ENCODE results near the gene DNAH10. TPM values are rescaled to one million over a fixed set of nuclear protein-coding genes. Genes with fewer than 3 reads are reported as not detected.

DNAH10 gene
- total RNA-seq, 1 donor from 2014 or later: not detected

DNA sequence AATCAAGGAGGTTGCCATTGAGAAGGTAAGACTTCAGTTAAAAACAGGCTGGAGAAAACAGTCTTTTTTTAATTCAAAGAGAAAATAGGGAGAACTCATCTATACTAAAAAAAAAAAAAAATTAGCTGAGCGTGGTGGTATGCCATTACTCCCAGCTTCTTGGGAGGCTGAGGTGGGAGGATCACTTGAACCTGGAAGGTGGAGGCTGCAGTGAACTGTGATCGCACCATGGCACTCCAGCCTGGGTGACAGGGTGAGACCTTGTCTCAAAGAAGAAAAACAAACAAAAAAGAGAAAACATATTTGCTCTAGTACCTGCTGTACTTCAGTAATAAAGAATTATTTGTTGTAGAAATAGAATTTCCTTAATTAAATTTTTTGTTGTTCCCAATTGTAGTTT is 68.6 kb downstream of the DNAH10 start:
- no peaks in the 10 kb centered on the region for H3K27me3 ChIP-seq (ENCODE audit: low read depth)
- H3K9me3 ChIP-seq (replicated peaks): peaks cover 43% of the 10 kb centered on the region
- H3K4me1 ChIP-seq: no peaks in the 10 kb centered on the region
- H3K27ac ChIP-seq (replicated peaks): no peak overlapping the region
- TF ChIP-seq CTCF (IDR thresholded peaks at IDR 0.05; ENCODE audit: borderline replicate concordance): no peak
- no peak overlapping the region for H3K4me3 ChIP-seq
- DNase-seq: no peak
- intact Hi-C loops (cut with micrococcal nuclease): no loop called here
- H3K36me3 ChIP-seq: no peaks in the 10 kb centered on the region

DNA sequence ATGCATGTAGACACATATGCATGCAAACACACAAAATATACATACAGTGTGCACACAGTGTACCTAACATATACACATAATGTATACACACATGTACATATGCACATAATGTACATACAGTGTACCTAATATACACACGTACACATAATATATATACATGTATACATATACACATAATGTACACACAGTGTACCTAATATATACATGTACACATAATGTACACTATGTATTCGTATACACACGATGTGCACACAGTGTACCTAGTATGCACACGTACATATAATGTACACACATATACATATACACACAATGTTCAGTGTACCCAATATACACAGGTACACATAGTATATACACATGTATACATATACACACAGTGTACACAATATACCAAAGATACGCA is 70.0 kb downstream of the DNAH10 start:
- H3K36me3 ChIP-seq: no peaks in the 10 kb centered on the region
- H3K4me1 ChIP-seq: no peaks in the 10 kb centered on the region
- no peak overlapping the region for H3K4me3 ChIP-seq
- intact Hi-C loops (cut with micrococcal nuclease): no loop called here
- DNase-seq: no peak
- peaks cover 43% of the 10 kb centered on the region for H3K9me3 ChIP-seq (replicated peaks)
- H3K27me3 ChIP-seq (ENCODE audit: low read depth): no peaks in the 10 kb centered on the region
- H3K27ac ChIP-seq (replicated peaks): no peak overlapping the region
- no peak for TF ChIP-seq CTCF (IDR thresholded peaks at IDR 0.05; ENCODE audit: borderline replicate concordance)

- intact Hi-C loops (cut with micrococcal nuclease): no loop called here
- no peak for TF ChIP-seq CTCF (IDR thresholded peaks at IDR 0.05; ENCODE audit: borderline replicate concordance)
- Histone ChIP-seq H3K4me1 (no peaks in the 10 kb centered on the region), H3K9me3 (replicated peaks) (peaks cover 27% of the 10 kb centered on the region), H3K4me3 (no peak overlapping the region), H3K36me3 (no peaks in the 10 kb centered on the region), H3K27me3 (ENCODE audit: low read depth) (peaks cover 14% of the 10 kb centered on the region), H3K27ac (replicated peaks) (no peak overlapping the region)
- no peak for DNase-seq
These were observed 71.7 kb downstream of the DNAH10 start for GRCh38 chr12:123833830-123834229.

DNA sequence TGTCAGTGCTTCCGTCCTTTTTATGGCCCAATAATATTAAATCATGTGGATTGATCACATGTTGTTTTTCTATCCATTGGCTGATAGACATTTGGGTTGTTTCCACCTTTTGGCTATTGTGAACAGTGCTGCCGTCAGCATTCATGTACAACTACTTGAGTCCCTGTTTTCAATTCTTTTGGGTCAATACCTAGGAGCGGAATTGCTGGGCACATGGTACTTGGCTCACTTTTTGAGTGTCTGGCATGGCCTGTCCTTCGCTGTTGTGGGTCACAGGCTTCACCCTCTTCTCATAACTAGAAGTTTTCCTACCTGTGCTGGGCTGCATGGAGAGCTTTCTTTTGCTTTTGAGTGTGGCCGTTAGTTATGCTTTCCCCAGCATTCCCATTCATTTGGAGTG is 72.7 kb downstream of the DNAH10 start:
- H3K9me3 ChIP-seq (replicated peaks): peaks cover 25% of the 10 kb centered on the region
- H3K27ac ChIP-seq (replicated peaks): no peak overlapping the region
- TF ChIP-seq CTCF (IDR thresholded peaks at IDR 0.05; ENCODE audit: borderline replicate concordance): no peak
- intact Hi-C loops (cut with micrococcal nuclease): no loop called here
- H3K36me3 ChIP-seq: no peaks in the 10 kb centered on the region
- H3K4me1 ChIP-seq: no peaks in the 10 kb centered on the region
- H3K4me3 ChIP-seq: no peak overlapping the region
- peaks cover 24% of the 10 kb centered on the region for H3K27me3 ChIP-seq (ENCODE audit: low read depth)
- DNase-seq: no peak

DNA sequence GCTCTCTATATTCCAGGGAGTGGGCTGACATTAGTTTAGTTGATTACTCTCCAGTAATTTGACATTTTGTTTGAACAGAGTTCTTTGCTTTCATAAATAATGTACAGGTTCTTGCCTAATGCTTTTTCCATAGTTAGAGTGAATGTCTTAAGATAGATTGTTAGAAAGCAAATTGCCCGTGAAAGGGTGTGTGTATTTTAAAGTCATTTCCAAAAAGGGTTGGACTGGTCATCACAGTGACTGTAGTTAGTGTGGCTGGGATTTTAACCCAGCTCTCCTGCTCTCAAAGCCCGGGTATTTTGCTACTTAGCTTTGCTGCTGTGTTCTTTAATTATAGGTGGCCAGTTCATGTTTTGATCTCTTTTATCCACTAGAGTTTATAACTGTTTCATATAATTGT is 74.2 kb downstream of the DNAH10 start:
- Histone ChIP-seq H3K4me1 (no peaks in the 10 kb centered on the region), H3K9me3 (replicated peaks) (peaks cover 25% of the 10 kb centered on the region), H3K4me3 (no peak overlapping the region), H3K36me3 (no peaks in the 10 kb centered on the region), H3K27me3 (ENCODE audit: low read depth) (peaks cover 36% of the 10 kb centered on the region), H3K27ac (replicated peaks) (no peak overlapping the region)
- no peak for TF ChIP-seq CTCF (IDR thresholded peaks at IDR 0.05; ENCODE audit: borderline replicate concordance)
- no peak for DNase-seq
- intact Hi-C loops (cut with micrococcal nuclease): no loop called here

DNA sequence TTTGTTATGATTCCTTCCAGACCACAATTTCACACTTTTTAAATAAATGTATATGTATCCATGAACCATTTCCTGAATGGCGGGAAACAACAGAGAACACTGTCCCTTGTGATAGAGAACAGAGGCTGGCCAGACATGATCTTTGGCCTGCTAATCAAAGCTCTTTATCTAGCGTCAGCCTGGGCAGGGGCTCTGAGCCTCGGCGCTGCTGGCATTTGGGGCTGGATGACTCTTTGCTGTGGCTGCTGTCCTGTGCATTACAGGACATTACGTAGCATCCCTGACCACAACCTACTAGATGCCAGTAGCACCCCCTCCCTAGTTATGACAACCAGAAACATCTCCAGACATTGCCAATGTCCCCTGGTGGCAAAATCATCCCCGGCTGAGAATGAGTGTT is 77.7 kb downstream of the DNAH10 start:
- no peak for TF ChIP-seq CTCF (IDR thresholded peaks at IDR 0.05; ENCODE audit: borderline replicate concordance)
- H3K4me1 ChIP-seq: no peaks in the 10 kb centered on the region
- H3K36me3 ChIP-seq: no peaks in the 10 kb centered on the region
- intact Hi-C loops (cut with micrococcal nuclease): no loop called here
- H3K9me3 ChIP-seq (replicated peaks): peaks cover 4% of the 10 kb centered on the region
- peaks cover 63% of the 10 kb centered on the region for H3K27me3 ChIP-seq (ENCODE audit: low read depth)
- no peak overlapping the region for H3K4me3 ChIP-seq
- no peak for DNase-seq
- no peak overlapping the region for H3K27ac ChIP-seq (replicated peaks)
